Measurements from ENCODE around the gene GALNT4. TPM values are rescaled to one million over a fixed set of nuclear protein-coding genes. Genes with fewer than 3 reads are reported as not detected.

GALNT4 gene
- 5.7 and 7.7 TPM in 2 replicates for total RNA-seq (2014; rRNA removed; shearing (Covaris generic))
- polyA plus RNA-seq (2015; cell fraction: cytosol; rRNA removed) = 2.5 and 2.9 TPM in 2 replicates
- 3.4 and 5.6 TPM in 2 replicates for polyA plus RNA-seq (2015; cell fraction: nucleus; rRNA removed)

DNA sequence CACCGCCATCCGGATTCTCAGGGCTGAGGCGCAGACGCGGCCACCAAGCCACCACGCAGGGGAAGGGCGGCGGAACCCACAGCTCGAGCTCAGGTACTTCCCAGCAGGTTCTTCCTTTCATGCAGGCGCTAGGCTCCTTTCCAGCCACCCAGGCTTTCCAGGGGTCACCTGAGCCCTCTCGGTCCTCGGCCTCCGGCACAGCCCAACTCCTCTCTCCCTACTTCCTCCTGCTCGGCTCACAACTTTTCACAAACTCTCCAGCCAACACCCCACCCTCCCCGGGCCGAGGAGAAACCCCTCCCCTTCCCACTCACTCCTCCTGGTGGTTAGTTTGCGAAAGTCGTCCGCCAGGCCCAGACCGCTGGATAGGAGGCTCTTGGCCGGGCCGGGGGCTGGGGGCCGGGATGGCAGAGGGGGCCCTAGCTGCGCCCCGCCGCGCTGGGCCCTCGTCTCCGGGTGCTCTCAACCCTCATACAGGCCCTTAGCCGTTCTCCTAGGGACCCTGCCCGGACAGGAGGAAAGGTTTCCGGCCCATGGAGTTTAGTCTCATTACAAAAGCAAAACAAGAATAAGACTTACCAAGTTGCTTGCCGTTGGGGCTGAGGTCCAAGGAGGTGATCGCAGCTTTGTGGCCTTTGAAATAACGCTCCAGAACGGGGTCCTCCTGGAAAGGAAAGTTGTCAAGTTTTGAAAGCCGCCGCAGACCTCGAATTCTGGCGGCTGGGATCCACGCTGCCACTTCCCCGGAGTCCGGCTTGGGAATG, at the start of gene GALNT4:
TSS of gene GALNT4 (minus strand) at position 256 of the 764 bp plus-strand sequence. CDS start at position 9, 247 bp downstream.
- DNase-seq (ENCODE audit: low read depth, low spot score) = peak; percentile 90
- in situ Hi-C loops (cut with HindIII; ENCODE audit: low pct_unique_long_range_greater_than_20kb, low sequenced_read_pairs) = no loop called here

DNA sequence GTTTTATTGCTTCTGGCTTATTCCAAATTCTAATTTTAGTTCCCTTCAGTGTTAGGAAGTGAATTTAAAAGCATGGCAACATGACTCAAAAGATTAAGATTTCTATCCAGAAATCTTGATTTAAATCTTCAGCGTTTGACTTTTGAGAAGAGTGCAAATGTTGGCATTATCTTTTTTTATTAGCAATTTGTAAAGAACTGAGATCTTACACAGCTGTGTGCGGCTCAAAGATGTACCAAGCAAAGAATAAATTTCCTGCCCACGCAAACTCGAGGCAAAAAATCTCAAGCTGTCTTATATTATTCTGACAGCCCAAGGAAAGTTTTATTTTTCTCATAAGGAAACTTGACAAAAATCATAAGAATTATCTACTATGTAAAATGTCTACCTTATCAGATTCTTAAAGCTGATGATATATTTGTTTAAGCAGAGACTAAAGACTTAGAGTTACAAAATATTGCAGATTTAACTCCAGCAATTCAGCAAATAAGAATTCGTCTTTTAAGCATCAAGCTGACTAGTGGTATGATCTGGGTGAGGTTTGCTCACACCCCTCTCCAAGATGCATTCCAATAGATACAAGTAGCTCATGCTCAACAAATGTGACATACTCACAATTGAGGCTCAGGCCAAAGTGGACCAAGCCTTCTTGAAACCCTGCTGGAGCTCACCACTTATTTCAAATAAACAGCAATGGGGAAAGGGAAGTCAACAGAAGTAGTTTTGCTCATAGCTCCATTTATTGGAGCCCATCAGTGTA, 48.6 kb upstream of the GALNT4 start:
- in situ Hi-C loops (cut with HindIII; ENCODE audit: low pct_unique_long_range_greater_than_20kb, low sequenced_read_pairs) = no loop called here
- DNase-seq (ENCODE audit: low read depth, low spot score) = no peak

DNA sequence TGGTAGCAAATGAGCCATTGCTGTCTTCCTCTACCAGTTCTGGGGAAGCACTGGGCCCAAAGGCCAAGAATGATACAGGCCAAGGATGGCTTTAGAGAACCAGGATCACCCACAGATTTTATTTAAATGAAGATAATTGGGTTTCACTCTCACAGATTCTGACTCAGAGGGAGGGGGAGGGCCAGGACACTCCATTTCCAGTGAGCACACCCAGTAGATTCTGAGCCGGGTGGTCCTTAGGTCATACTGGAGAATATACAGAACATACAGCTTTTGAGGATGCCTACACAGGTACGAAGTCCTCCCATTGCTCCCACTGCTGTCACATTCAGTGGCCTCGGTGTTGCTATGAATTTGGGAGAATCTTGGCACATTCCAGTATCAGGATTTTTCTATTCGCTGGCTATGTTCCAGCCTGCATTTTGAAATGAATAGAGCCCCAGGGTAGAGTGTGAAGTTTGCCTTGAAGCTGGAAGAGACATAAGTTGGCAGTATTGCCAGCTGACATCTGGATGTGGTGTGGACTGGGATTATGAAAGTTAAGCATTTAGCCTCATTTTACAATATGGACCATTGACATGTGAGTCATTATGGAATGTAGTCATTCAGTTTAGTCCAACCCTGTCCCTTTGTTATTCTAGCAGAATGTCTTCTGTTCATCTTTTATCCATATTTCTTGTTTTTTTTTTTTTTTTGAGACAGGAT, 47.0 kb upstream of the GALNT4 start:
- DNase-seq (ENCODE audit: low read depth, low spot score) = no peak
- in situ Hi-C loops (cut with HindIII; ENCODE audit: low pct_unique_long_range_greater_than_20kb, low sequenced_read_pairs) = no loop called here

DNA sequence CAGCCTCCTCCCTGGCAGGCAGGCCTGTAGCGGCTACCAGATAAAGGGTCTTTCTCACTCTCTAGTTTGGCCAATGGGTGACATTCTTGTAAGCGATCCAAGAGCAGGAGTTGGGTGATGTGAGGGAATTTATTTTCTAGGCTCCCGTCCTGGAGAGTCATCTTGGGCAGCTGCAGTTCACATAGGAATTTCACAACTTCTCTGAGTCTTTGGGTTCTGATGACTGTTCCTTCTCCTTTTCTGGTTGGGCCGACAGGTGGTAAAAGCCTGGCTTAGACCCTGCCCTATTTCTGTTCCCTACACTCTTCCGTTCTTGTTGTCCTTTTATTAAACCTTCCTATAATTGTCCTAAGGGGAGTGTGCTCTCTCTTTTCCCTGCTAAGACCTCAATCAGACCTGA, 43.9 kb upstream of the GALNT4 start:
- in situ Hi-C loops (cut with HindIII; ENCODE audit: low pct_unique_long_range_greater_than_20kb, low sequenced_read_pairs) = no loop called here
- no peak for DNase-seq (ENCODE audit: low read depth, low spot score)

DNA sequence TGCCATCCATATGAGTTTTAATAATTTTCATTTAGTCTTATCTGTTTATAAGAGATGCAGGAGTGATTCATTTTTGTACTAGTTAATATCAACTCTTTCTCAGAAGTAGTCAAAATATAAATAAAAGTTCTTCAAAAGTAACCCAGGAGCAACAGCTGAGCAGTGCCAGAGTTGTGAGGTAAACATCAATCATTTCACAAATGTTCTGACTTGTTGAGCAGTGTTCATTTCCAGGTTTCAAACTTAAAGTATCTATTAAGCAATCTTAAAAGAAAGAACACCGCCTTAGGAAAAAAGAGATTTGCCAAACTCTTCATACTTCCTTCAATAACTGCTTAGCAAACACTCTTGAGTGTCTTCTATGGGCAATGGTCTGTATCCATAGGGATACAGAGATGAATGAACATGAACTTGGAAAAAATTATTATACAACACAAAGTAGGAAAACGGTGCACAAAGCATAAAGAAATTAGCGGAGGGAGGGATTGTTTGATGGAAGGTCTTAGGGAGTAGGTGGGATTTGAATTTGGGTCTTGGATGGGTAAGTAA, 43.2 kb upstream of the GALNT4 start:
- in situ Hi-C loops (cut with HindIII; ENCODE audit: low pct_unique_long_range_greater_than_20kb, low sequenced_read_pairs) = no loop called here

DNA sequence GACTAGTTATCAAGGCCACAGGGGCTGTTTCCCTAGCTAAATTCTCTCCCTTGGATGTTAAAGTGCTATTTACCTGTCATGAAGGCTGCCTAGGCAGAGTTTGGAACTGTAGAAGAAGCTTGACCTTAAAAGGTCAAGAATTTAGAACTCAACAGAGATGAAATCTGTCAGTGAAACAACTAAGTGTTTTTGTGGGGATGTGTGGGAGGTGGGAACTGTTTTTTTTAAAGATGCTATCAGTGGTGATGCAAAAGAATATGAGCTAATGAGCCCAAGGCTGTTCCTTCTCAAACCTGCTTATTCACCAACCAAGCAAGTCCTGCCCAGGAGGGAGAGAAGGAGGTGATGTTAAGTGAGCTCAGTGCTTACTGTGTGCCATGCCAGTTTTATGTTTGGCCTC, 42.0 kb upstream of the GALNT4 start:
- no peak for DNase-seq (ENCODE audit: low read depth, low spot score)
- in situ Hi-C loops (cut with HindIII; ENCODE audit: low pct_unique_long_range_greater_than_20kb, low sequenced_read_pairs) = no loop called here

More for the DNA sequence above, 43.2 kb upstream of the GALNT4 start:
- DNase-seq (ENCODE audit: low read depth, low spot score) = no peak

DNA sequence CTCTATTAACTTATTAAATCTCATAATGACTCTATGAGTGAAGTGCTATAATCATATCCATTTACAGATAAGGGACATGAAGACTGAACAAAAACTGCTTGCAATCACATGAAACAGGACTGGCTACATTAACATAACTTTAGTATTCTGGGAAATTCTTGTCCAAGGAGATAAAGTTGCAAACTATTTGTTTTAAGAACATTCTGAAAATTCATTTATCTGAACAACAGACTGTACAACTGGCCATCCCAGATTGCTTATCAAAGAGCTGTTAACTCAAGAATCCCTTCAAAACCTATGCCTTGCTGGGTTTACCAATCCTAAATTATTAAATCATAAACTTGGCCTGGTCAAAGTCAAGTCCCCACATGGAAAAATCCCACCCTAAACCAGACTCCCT, 40.4 kb upstream of the GALNT4 start:
- in situ Hi-C loops (cut with HindIII; ENCODE audit: low pct_unique_long_range_greater_than_20kb, low sequenced_read_pairs) = no loop called here
- DNase-seq (ENCODE audit: low read depth, low spot score) = no peak

DNA sequence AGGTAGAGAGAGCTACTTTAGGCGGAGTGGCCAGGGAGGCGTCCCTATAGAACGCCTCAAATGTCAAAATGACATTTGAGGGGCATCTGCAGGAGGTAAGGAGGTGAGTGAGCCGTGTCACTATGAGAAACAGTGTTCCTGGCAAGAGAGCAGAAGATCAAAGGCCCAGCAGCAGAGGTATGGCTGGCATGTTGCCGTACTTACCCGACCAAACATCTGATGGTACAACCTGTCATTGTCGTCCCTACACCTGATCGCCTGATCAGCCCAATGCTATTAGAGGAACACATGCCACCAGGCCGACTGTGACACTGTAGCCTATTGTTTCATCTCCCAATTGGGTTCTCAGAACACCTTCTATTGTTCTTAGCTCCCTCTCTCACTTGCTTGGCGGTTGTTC, 35.2 kb upstream of the GALNT4 start:
- DNase-seq (ENCODE audit: low read depth, low spot score) = no peak
- in situ Hi-C loops (cut with HindIII; ENCODE audit: low pct_unique_long_range_greater_than_20kb, low sequenced_read_pairs) = no loop called here

DNA sequence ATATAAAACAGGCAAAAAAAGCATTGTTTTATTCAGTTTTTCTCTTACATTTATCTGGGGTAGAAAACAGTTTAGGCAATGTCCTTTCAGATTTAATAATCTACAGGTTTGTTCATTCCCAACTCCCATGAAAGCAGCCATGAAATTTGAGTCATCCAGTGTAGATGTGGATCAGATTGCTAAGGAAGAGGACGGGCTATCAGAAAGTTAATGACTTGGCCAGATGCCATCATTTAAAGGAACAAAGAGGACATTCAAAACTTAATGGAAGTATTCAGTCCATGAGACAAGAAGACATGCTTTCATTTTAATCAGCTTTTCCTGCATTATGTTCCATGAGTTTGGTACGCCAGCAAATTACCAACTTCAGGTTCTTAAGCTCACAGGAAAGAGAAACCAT, 32.4 kb upstream of the GALNT4 start:
- in situ Hi-C loops (cut with HindIII; ENCODE audit: low pct_unique_long_range_greater_than_20kb, low sequenced_read_pairs) = no loop called here
- peak; percentile 91 for DNase-seq (ENCODE audit: low read depth, low spot score)

DNA sequence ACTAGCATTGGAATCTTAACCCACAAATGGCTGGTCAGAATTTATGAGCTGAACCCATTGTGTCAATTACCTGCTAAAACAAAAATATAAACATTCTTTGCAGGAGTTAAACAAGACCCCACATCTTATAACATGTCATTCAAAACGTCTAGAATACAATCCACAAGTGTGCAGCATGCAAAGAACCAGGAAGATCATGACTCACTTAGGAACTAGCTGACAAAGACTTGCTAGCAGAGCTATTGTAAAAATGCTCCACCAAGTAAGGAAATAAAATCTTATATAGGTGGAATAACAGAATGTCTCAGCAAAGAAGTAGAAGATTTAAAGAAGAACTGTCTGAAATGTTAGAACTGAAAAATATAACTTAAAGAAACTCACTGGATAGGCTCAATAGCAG, 27.8 kb upstream of the GALNT4 start:
- in situ Hi-C loops (cut with HindIII; ENCODE audit: low pct_unique_long_range_greater_than_20kb, low sequenced_read_pairs) = no loop called here
- no peak for DNase-seq (ENCODE audit: low read depth, low spot score)

DNA sequence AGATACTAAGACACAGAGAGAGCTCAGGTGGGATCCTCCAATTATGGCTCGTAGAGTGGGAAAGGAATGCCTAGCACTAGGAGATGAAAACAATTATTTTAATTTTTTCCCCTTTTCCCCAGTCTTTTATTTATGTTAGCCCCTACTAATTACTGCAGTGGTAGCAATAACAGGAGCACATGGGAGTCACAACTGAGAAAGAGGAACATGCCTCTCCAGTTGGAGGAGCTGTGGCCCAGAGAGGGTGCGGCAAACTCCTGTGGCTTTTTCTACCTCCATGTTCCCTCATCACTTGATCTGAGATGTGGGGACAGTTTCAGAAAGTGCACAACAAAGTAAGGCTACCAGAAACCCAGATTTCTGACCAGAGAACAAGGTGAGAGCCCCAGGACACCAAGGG, 27.2 kb upstream of the GALNT4 start:
- DNase-seq (ENCODE audit: low read depth, low spot score) = no peak
- in situ Hi-C loops (cut with HindIII; ENCODE audit: low pct_unique_long_range_greater_than_20kb, low sequenced_read_pairs) = no loop called here

DNA sequence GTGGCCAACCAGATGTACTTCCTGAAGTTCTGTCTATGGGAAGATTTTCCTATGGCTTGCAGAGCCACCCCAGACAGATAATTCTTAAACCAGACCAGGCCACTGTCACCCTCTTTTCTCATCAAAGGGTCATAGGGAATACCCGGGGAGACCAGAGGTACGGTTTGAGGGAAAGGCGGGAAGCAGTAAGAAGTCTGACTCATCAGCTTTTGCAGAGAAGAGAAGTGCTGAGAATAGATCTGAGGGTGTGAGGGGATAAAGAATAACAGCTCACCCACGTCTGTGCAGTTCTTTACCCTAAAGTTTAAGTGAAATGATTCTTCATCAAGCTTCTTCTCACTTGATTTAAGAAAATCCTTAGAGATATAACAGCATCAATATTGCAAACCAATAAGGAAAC, 22.5 kb upstream of the GALNT4 start:
- no peak for DNase-seq (ENCODE audit: low read depth, low spot score)
- in situ Hi-C loops (cut with HindIII; ENCODE audit: low pct_unique_long_range_greater_than_20kb, low sequenced_read_pairs) = no loop called here

DNA sequence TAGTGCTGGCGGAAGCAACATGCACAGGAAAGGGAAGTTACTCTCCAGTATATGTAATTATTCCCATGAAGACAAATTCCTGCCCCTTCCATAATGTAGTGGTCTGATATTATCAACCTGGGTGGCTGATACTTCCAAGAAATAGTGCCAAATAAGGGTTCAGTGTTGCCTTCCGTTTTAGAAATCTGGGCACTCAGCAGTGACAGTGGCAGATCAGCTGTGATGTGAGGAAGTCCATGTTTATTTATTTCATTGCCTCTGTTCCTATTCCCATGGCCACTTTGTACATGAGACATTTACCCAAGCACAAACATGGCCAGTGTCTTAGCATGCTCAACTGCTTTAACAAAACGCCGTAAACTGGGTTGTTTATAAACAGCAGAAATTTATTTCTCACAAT, 21.6 kb upstream of the GALNT4 start:
- DNase-seq (ENCODE audit: low read depth, low spot score) = no peak
- in situ Hi-C loops (cut with HindIII; ENCODE audit: low pct_unique_long_range_greater_than_20kb, low sequenced_read_pairs) = no loop called here

DNA sequence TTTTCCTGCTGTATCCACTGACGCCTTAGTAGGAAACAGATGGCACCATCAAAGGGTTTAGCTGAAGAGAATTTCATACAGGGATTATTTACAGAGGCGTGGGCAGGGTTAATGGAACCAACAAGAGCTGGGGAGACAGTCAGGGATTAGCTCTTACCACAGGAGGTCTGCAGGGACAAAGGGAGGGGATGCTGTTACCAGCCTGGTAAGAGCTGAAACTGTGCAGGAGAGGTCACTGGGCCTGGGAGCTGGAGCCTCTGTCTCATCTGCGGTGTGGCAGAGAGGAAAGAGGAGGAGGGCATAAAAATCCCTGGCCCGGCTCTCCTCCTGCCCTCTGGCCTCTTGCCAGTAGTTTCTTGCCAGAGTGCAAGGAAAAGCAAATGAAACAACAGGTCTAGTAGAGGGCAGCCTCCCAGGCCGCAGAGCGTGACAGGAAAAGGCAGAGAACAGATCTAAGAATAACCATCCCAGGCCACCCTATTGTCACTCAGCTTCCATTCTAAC, 20.1 kb upstream of the GALNT4 start:
- in situ Hi-C loops (cut with HindIII; ENCODE audit: low pct_unique_long_range_greater_than_20kb, low sequenced_read_pairs) = no loop called here
- DNase-seq (ENCODE audit: low read depth, low spot score) = no peak

DNA sequence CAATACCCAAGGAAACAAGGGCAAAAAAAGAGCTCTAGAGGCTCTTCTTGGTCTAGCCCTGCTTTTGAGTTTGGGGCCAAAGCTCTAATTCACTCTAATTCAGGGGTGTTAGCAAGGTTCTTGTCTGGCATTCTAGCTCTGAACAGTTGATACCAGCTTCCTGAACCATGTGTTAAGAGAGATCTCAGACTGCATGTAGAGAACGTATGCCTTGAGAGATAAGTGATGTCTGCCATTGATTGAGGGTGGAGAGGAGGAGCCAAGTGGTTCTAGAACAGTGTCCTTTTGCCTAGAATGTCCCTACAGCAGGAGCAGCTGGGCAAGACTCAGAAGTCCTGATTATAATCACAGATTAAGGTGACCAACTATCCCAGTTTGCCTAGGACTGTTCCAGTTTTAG, 19.4 kb upstream of the GALNT4 start:
- in situ Hi-C loops (cut with HindIII; ENCODE audit: low pct_unique_long_range_greater_than_20kb, low sequenced_read_pairs) = no loop called here
- DNase-seq (ENCODE audit: low read depth, low spot score) = no peak

DNA sequence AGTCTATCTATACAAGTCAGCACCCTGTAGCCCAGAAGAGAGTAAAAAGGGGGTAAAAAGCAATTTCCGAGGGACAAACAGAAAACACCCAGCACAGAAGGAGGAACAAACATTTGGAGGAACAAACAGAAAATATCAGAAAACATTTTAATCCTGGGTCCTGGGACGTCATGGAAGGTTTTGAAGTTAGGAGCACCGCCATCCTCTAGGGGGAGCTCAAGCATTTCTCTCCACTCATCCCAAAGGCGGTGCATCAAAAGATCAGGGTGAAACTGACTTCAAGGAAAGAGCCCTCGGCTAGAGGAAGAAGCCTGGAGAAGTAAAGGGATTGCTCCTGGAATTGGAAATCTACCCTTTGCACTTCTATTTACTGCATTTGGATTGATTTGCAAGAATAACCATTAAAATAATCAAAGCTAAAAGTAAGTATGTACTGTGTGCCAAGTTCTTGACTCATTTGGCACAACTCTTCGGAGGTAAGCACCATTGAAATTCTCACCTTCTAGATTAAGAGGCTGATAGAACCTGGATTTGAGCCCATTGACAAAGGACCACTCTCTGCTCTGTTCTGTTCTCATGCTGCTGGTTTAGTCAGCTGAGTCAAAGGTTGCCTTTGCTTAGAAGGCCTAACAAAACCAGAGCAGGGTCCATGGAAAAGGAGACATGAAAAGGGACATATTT, 18.5 kb upstream of the GALNT4 start:
- in situ Hi-C loops (cut with HindIII; ENCODE audit: low pct_unique_long_range_greater_than_20kb, low sequenced_read_pairs) = no loop called here
- peak; percentile 87 for DNase-seq (ENCODE audit: low read depth, low spot score)

DNA sequence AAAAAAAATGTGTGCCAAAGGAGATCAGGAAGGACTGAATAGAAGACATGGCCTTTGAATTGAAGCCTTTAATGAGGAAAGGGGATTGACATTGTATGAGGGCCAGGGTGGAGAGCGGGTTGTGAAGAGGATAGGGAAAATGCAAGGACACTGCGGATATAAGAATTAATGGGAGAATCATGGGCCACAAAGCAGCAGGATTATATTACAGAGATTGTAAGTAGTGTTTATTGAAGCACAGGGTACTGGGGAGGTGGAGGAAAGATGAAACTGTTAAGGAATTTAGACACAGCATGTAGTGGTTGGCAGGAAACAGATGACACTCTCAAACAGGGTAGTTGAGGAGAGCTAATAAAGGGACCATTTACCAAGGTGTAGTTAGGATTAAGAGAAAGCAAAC, 17.6 kb upstream of the GALNT4 start:
- no peak for DNase-seq (ENCODE audit: low read depth, low spot score)
- in situ Hi-C loops (cut with HindIII; ENCODE audit: low pct_unique_long_range_greater_than_20kb, low sequenced_read_pairs) = no loop called here
